Heart right ventricle (tissue), 16 donors: ENCODE data around the gene SNX11. TPM values are rescaled to one million over a fixed set of nuclear protein-coding genes. Genes with fewer than 3 reads are reported as not detected.
A peak's percentile ranks its signal among the peaks of the same experiment; 100 is the strongest.

Experiments
- ATAC-seq, 8 donors: fragments of 200-7000 bp; cut with Tn5 transposase; one replicate each; pipeline ENCODE4 v1.9.1; 2020; ENCODE audit warnings: mild to moderate bottlenecking in 8 of 8, moderate library complexity in 8 of 8, moderate number of reproducible peaks in 1 of 8
- DNase-seq, 2 donors: peaks; one replicate each; pipeline ENCODE4 v3.0.0-alpha.2; 2020
- H3K27ac ChIP-seq, 10 donors: fragments of 200-600 bp; sonication (generic) in 2 of 10; one replicate each; pipeline versions ENCODE4 v1.5.0 to v1.8.0; 2020 to 2022; ENCODE audit warnings: mild to moderate bottlenecking in 3 of 10
- H3K27me3 ChIP-seq, 7 donors: fragments of 200-600 bp; one replicate each; pipeline ENCODE4 v1.8.0; 2021 to 2022; ENCODE audit warnings: mild to moderate bottlenecking in 2 of 7
- H3K36me3 ChIP-seq, 9 donors: fragments of 200-600 bp; sonication (generic) in 1 of 9; one replicate each; pipeline versions ENCODE4 v1.5.0 to v1.8.0; 2020 to 2022; ENCODE audit warnings: mild to moderate bottlenecking in 2 of 9
- H3K4me1 ChIP-seq, 9 donors: fragments of 200-600 bp; sonication (generic) in 1 of 9; one replicate each; pipeline versions ENCODE4 v1.5.0 to v1.8.0; 2020 to 2022; ENCODE audit warnings: mild to moderate bottlenecking in 4 of 9
- H3K4me3 ChIP-seq, 10 donors: fragments of 200-600 bp; sonication (generic) in 2 of 10; one replicate each; pipeline versions ENCODE4 v1.5.0 to v1.8.0; 2020 to 2022; ENCODE audit warnings: mild to moderate bottlenecking in 7 of 10, moderate library complexity in 2 of 10
- H3K9me3 ChIP-seq, 11 donors: fragments of 200-600 bp in 10 of 11; sonication (generic) in 2 of 11; one replicate each; pipeline versions ENCODE4 v1.5.0 to v1.8.0; 2013 to 2022; ENCODE audit warnings: mild to moderate bottlenecking in 2 of 11, control low read depth in 1 of 11, moderate library complexity in 1 of 11
- WGBS, 2 donors: extraction: QIAGEN DNeasy Blood & Tissue Kit; methylation state at CpG; one replicate each; pipeline ENCODE4 v1.1.7; 2013; ENCODE audit warnings: inconsistent platforms in 1 of 2; 5-methylcytosine and 5-hydroxymethylcytosine counted together
- intact Hi-C, 10 donors: fragments of 100-400 bp; cut with DNase I; formaldehyde crosslinking; loops; one replicate each; pipeline versions ENCODE4 v1.11.1 to v1.14.2; 2022
- polyA plus RNA-seq, 2 donors: library from polyadenylated mRNA; stranded (reverse); fragments of 200-250 nt; gene quantifications; one replicate each; pipeline ENCODE4 v1.2.3, GENCODE V29; 2013
- total RNA-seq, 10 donors: library from RNA; stranded (reverse); fragmentation: NEBNext Ultra II Directional in 3 of 10; extraction: Animal tissue kit (Norgen Biotek cat#: 25700) in 3 of 10; gene quantifications; one replicate each; pipeline versions ENCODE4 v1.2.1 to v1.2.4, GENCODE V29; 2021 to 2023
- TF ChIP-seq, protein P1 (sequence below), 9 donors: fragments of 200-600 bp; sonication (generic) in 2 of 9; IDR thresholded peaks; one replicate each; pipeline versions ENCODE4 v1.5.0 to v1.8.0; 2021 to 2022; ENCODE audit warnings: antibody characterized with exemption in 9 of 9, mild to moderate bottlenecking in 5 of 9, moderate library complexity in 1 of 9
- donor health status: Arrhythmogenic right ventricular cardiomyopathy.
- donor health status: ischemic (EF 13 %, LVEDD 7.1; RV severe dilation, severe dysfunction).
- donor health status: healthy with polysubstance abuse.
- donor health status: DM: no; HTN: yes; CAD: no.
- donor health status: DM: no; HTN: no; CAD: no.
- donor health status: ischemic (EF 25% LVEDD 6.9; RV normal size, moderate dysfunction).
- donor health status: ischemic (EF 25% LVEDD 5.7; RV mildly dilated, moderate dysfunction).
- donor health status: healthy.
- donor health status: DM: yes; HTN: yes; CAD: no.
- donor health status: Ischemic cardiomyopathy.
- donor health status: ischemic (EF 35%, LVEDD 5.7; RV mildly dilated, moderate dysfunction).
- donor health status: nonischemic (EF 11% LVEDD 7.7; RV severe dilation, severe dysfunction).
- donor health status: DM: yes; HTN: yes; CAD: no.
- donor health status: PGD.
- donor health status: ischemic (EF 29% LVEDD 5.4; RV normal size, mild dysfunction).
- donor health status: nonischemic (EF 23%, LVEDD 6.1; RV moderate dilation, normal function).

The SNX11 gene
- total and polyA plus RNA-seq, 12 donors, result 7.1 to 17.1 (median 12.3) TPM

- Histone ChIP-seq H3K9me3 (no peaks in the 10 kb centered on the region), H3K27me3 (no peaks in the 10 kb centered on the region), H3K36me3 (peaks cover 7 to 100% (median 62%) of the 10 kb centered on the region in 9 donors), H3K4me1 (peaks cover 17 to 71% (median 46%) of the 10 kb centered on the region in 9 donors), H3K27ac (peak overlapping the region in 2 of 10 donors; percentile 5 to 9), H3K4me3 (no peak overlapping the region)
- WGBS, 2 donors, result 57 to 58% methylated on average over 7 of the region's 7 CpGs
- no peak for DNase-seq
- TF ChIP-seq, protein P1, sequence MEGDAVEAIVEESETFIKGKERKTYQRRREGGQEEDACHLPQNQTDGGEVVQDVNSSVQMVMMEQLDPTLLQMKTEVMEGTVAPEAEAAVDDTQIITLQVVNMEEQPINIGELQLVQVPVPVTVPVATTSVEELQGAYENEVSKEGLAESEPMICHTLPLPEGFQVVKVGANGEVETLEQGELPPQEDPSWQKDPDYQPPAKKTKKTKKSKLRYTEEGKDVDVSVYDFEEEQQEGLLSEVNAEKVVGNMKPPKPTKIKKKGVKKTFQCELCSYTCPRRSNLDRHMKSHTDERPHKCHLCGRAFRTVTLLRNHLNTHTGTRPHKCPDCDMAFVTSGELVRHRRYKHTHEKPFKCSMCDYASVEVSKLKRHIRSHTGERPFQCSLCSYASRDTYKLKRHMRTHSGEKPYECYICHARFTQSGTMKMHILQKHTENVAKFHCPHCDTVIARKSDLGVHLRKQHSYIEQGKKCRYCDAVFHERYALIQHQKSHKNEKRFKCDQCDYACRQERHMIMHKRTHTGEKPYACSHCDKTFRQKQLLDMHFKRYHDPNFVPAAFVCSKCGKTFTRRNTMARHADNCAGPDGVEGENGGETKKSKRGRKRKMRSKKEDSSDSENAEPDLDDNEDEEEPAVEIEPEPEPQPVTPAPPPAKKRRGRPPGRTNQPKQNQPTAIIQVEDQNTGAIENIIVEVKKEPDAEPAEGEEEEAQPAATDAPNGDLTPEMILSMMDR (IDR thresholded peaks at IDR 0.05), result no peak
- no peak for ATAC-seq
- intact Hi-C loops, result no loop called here
Observed at GRCh38 chr17:48060249-48060648, 47.3 kb upstream of the SNX11 start.

DNA sequence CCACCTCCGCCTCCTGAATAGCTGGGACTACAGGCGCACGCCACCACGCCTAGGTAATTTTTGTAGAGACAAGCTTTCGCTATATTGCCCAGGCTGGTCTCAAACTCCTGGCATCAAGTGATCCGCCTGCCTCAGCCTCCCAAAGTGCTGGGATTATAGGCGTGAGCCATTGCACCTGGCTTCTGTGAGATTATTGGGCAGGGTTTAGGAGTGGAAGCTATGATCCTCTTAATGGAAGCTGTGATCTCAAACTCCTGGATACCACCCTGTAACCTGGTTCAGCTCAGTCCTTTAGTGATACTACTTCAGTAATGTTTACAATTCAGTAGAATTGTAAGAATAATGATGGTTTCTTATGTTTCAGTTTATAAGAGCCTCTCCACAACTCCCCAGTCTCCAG is 45.3 kb upstream of the SNX11 start:
- 95% methylated on average over 7 of the region's 7 CpGs for WGBS, 2 donors
- no peak overlapping the region for H3K27ac ChIP-seq
- intact Hi-C loops, result no loop called here
- no peak for DNase-seq
- H3K4me1 ChIP-seq, result peaks cover 2 to 57% (median 37%) of the 10 kb centered on the region in 9 donors
- H3K9me3 ChIP-seq, result no peaks in the 10 kb centered on the region
- H3K4me3 ChIP-seq, result no peak overlapping the region
- ATAC-seq, result no peak
- H3K36me3 ChIP-seq, result peaks cover 3 to 100% (median 59%) of the 10 kb centered on the region in 9 donors
- no peaks in the 10 kb centered on the region for H3K27me3 ChIP-seq
- TF ChIP-seq, protein P1 (IDR thresholded peaks at IDR 0.05), result no peak

GRCh38 chr17:48064638-48065037 is 42.9 kb upstream of the SNX11 start:
- DNase-seq, result no peak
- Histone ChIP-seq H3K27ac (peak overlapping the region in 4 of 10 donors; percentile 2 to 58 (median 10)), H3K36me3 (peaks cover 0 to 100% (median 43%) of the 10 kb centered on the region in 9 donors), H3K9me3 (no peaks in the 10 kb centered on the region), H3K4me1 (peaks cover 0 to 38% (median 22%) of the 10 kb centered on the region in 9 donors), H3K27me3 (no peaks in the 10 kb centered on the region), H3K4me3 (no peak overlapping the region)
- ATAC-seq, result peak in 1 of 8 donors; percentile 30
- WGBS, 2 donors, result 68 to 74% methylated on average over 3 of the region's 3 CpGs
- TF ChIP-seq, protein P1 (IDR thresholded peaks at IDR 0.05), result no peak
- intact Hi-C loops, result no loop called here

DNA sequence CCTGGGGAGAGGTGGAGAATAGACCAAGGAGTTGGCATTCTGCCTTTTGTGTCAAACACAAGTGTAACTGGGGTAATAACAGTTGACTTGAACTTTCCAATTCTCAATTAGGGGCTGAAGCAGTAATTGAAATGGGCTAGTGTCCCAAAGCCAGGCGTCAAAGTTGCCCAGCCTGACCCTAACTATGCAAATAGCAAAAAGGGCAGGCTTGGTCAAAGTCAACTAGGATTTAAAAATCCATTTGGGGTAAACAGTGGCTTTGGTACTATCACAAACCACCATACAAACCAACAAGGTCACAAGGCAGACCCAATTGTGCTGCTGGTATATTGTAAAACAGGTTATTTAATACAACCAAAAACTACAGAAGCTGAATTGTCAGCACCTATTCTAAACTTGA is 41.4 kb upstream of the SNX11 start:
- Histone ChIP-seq H3K4me3 (no peak overlapping the region), H3K27me3 (no peaks in the 10 kb centered on the region), H3K9me3 (no peaks in the 10 kb centered on the region), H3K4me1 (peaks cover 0 to 26% (median 12%) of the 10 kb centered on the region in 9 donors), H3K36me3 (peaks cover 0 to 100% (median 31%) of the 10 kb centered on the region in 9 donors), H3K27ac (peak overlapping the region in 4 of 10 donors; percentile 8 to 58 (median 18))
- ATAC-seq, result no peak
- TF ChIP-seq, protein P1 (IDR thresholded peaks at IDR 0.05), result no peak
- DNase-seq, result no peak
- intact Hi-C loops, result no loop called here
- WGBS, 2 donors, result 70 to 82% methylated on average over 1 of the region's 1 CpG
